ENCODE results near the gene FAF1. TPM values are rescaled to one million over a fixed set of nuclear protein-coding genes. Genes with fewer than 3 reads are reported as not detected.

Gene FAF1
- total RNA-seq, 4 donors from 2014 or later = 47.1 to 87.0 (median 79.4) TPM

DNA sequence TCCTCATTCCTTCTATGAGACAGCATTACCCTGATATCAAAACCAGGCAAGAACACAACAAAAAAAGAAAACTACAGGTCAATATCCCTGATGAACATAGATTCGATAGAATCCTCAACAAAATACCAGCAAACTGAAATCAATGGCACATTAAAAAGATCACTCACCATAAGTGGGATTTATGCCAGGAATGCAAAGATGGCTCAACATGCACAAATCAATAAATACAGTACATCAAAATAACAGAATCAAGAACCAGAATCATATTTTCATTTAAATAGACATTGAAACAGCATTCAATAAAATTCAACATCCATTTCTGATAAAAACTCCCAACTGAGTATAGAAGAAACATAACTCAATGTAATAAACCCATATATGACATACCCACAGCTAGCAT is 36.5 kb downstream of the FAF1 start:
- H3K36me3 ChIP-seq = no peaks in the 10 kb centered on the region
- TF ChIP-seq POLR2A (IDR thresholded peaks at IDR 0.05) = no peak
- TF ChIP-seq, protein P1, sequence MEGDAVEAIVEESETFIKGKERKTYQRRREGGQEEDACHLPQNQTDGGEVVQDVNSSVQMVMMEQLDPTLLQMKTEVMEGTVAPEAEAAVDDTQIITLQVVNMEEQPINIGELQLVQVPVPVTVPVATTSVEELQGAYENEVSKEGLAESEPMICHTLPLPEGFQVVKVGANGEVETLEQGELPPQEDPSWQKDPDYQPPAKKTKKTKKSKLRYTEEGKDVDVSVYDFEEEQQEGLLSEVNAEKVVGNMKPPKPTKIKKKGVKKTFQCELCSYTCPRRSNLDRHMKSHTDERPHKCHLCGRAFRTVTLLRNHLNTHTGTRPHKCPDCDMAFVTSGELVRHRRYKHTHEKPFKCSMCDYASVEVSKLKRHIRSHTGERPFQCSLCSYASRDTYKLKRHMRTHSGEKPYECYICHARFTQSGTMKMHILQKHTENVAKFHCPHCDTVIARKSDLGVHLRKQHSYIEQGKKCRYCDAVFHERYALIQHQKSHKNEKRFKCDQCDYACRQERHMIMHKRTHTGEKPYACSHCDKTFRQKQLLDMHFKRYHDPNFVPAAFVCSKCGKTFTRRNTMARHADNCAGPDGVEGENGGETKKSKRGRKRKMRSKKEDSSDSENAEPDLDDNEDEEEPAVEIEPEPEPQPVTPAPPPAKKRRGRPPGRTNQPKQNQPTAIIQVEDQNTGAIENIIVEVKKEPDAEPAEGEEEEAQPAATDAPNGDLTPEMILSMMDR (IDR thresholded peaks at IDR 0.05) = no peak
- DNase-seq = no peak
- no peaks in the 10 kb centered on the region for H3K27me3 ChIP-seq
- H3K9me3 ChIP-seq = no peaks in the 10 kb centered on the region
- 96 to 100% methylated on average over 1 of the region's 1 CpG for WGBS, 2 donors
- no peaks in the 10 kb centered on the region for H3K4me1 ChIP-seq
- H3K27ac ChIP-seq = no peak overlapping the region
- intact Hi-C loops (cut with DNase I) = no loop called here
- H3K4me3 ChIP-seq (replicated peaks in 1 of 3) = no peak overlapping the region

DNA sequence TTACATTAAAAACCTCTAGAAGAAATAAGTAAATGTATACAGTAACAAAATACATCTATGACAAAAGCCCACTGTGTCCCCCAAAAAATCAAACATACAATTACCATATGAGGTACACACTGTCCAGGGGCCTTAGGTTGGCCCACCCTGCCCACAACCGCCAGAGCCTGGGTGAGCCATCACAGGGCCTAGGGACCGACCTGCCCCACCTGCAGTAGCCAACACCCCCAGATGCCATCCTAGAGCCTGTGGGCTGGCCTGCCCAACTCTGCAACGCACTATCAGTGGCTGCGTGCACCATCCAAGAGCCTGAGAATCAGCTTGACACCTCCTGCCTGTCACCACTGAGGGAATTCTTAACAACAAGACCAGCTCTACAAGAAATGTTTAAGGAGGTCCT is 39.0 kb downstream of the FAF1 start:
- intact Hi-C loops (cut with DNase I) = no loop called here

DNA sequence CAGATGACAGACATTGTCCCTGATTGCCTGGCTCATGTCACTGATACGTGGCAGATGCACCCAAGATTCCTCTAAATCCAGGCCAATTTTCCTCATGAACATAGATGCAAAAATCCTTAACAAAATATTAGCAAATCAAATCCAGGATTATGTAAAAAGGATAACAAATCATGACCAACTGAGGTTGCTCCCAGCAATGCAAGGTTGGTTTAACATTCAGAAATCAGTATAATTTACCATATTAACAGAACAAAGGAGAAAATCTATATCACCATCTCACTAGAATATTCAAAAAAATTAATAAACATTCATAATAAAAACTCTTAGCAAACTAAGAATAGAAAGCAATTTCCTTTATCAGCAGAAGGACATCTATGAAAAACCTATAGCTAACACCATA is 39.7 kb downstream of the FAF1 start:
- Histone ChIP-seq H3K4me3 (replicated peaks in 1 of 3) (no peak overlapping the region), H3K9me3 (no peaks in the 10 kb centered on the region), H3K36me3 (no peaks in the 10 kb centered on the region), H3K27ac (no peak overlapping the region), H3K27me3 (no peaks in the 10 kb centered on the region), H3K4me1 (no peaks in the 10 kb centered on the region)
- 96 to 97% methylated on average over 1 of the region's 1 CpG for WGBS, 2 donors
- intact Hi-C loops (cut with DNase I) = no loop called here
- TF ChIP-seq, protein P1 (IDR thresholded peaks at IDR 0.05) = no peak
- no peak for DNase-seq

More for the DNA sequence above, 39.0 kb downstream of the FAF1 start:
- no peak for DNase-seq
- Histone ChIP-seq H3K27ac (no peak overlapping the region), H3K4me1 (no peaks in the 10 kb centered on the region), H3K4me3 (replicated peaks in 1 of 3) (no peak overlapping the region), H3K27me3 (no peaks in the 10 kb centered on the region), H3K36me3 (no peaks in the 10 kb centered on the region), H3K9me3 (no peaks in the 10 kb centered on the region)
- TF ChIP-seq POLR2A (IDR thresholded peaks at IDR 0.05) = no peak
- TF ChIP-seq, protein P1 (IDR thresholded peaks at IDR 0.05) = no peak
- WGBS, 2 donors = 83 to 95% methylated on average over 4 of the region's 4 CpGs

DNA sequence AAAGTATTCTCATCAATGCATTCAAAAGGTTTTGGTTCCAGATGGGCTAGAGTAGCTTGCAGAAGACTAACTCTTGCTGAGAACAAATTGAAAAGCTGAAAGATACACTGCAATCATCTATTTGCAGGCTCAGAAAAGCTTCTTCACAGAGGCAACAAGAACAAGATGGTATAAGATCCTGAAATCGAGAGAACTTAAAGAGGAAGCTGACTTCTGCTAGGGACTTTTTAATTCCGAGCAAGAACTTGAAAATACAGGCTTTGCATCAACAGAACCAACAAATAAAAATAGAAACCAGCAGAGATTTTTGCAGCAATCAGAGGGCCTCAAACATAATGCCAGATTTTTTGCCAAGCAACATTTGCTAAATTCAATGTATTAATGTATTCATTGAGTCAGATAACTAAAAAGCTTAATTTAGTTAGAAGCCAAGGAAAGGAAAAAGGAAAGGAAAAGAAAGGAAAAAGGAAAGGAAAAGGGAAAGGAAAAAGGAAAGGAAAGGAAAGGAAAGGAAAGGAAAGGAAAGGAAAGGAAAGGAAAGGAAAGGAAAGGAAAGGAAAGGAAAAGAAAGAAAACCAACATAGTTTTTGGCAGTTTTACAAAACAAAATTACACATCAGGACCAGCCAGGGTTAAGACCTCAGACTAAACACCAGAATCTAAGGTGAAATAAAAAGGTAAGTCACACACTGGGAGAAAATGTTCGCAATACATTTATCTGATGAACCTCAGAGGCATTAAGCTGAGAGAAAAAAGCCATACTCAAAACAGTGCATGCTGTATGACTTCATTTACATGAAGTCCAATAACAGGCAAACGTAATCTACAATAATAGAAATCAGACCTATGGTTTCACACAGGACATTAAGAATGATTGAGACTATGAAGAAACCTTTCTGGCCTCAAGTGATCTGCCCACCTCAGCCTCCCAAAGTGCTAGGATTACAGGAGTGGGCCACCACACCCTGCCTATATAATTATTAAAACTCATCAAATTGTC is 42.6 kb downstream of the FAF1 start:
- no peak overlapping the region for H3K4me3 ChIP-seq (replicated peaks in 1 of 3)
- no peaks in the 10 kb centered on the region for H3K4me1 ChIP-seq
- intact Hi-C loops (cut with DNase I) = no loop called here
- H3K36me3 ChIP-seq = no peaks in the 10 kb centered on the region
- no peaks in the 10 kb centered on the region for H3K9me3 ChIP-seq
- DNase-seq = no peak
- 83 to 88% methylated on average over 4 of the region's 4 CpGs for WGBS, 2 donors
- no peak overlapping the region for H3K27ac ChIP-seq
- no peaks in the 10 kb centered on the region for H3K27me3 ChIP-seq
- TF ChIP-seq, protein P1 (IDR thresholded peaks at IDR 0.05) = no peak

DNA sequence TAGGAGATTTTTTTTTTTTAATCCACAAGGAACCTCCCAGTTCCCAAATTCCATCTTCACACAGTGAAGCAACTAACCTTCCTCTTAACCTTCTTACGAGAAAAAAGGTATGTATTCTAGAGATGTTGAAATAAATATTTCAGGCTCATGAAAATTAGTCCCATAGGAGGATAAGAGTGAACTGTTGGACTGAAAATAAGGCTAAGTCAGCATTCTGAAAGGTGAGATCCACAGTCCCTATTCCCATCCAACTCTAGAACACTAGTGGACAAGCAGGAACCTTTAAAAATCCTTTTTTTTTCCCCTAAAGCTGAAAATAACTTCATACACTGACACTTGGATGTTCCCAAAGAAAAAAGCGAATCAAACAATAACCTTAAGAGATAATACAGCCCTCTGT is 44.4 kb downstream of the FAF1 start:
- DNase-seq = no peak
- WGBS, 2 donors = 98 to 99% methylated on average over 2 of the region's 2 CpGs
- no peaks in the 10 kb centered on the region for H3K27me3 ChIP-seq
- no peak for TF ChIP-seq POLR2A (IDR thresholded peaks at IDR 0.05)
- TF ChIP-seq, protein P1 (IDR thresholded peaks at IDR 0.05) = no peak
- no peak overlapping the region for H3K4me3 ChIP-seq (replicated peaks in 1 of 3)
- H3K27ac ChIP-seq = no peak overlapping the region
- intact Hi-C loops (cut with DNase I) = no loop called here
- H3K9me3 ChIP-seq = no peaks in the 10 kb centered on the region
- no peaks in the 10 kb centered on the region for H3K4me1 ChIP-seq
- H3K36me3 ChIP-seq = no peaks in the 10 kb centered on the region
